MM.1S (cell line): ENCODE measurements around the gene COL8A2.

ENCODE experiments used
- DNase-seq: peaks from one replicate; pipeline ENCODE4 v3.0.0-alpha.2; 2015
- H2AFZ ChIP-seq: fragments of 300-600 bp; sonication (generic); 2 replicates; pipeline ENCODE4 v1.6.0; 2016; ENCODE audit warnings: antibody characterized with exemption, low read length
- H3F3A ChIP-seq: fragments of 300-600 bp; sonication (generic); 2 replicates; pipeline ENCODE4 v1.6.1; 2016; ENCODE audit warnings: mild to moderate bottlenecking, antibody characterized with exemption, low read length, moderate library complexity, mixed read lengths; ENCODE audit not compliant: insufficient read depth
- H3K27ac ChIP-seq: fragments of 300-600 bp; sonication (generic); 2 replicates; pipeline ENCODE4 v1.5.1; 2016; ENCODE audit warnings: mild to moderate bottlenecking, low read length
- H3K27me3 ChIP-seq: fragments of 300-600 bp; sonication (generic); replicated peaks from 2 replicates; pipeline ENCODE4 v1.6.0; 2016; ENCODE audit warnings: low read length; ENCODE audit not compliant: insufficient read depth
- H3K36me3 ChIP-seq: fragments of 300-600 bp; sonication (generic); replicated peaks from 2 replicates; pipeline ENCODE4 v1.6.1; 2016; ENCODE audit warnings: mild to moderate bottlenecking, low read length, mixed read lengths; ENCODE audit not compliant: insufficient read depth
- H3K4me1 ChIP-seq: fragments of 300-600 bp; sonication (generic); 2 replicates; pipeline ENCODE4 v1.6.1; 2016; ENCODE audit warnings: low read length, mixed read lengths
- H3K4me2 ChIP-seq: fragments of 300-600 bp; sonication (generic); 2 replicates; pipeline ENCODE4 v1.6.0; 2016; ENCODE audit warnings: low read depth, low read length
- H3K4me3 ChIP-seq: fragments of 300-600 bp; sonication (generic); 2 replicates; pipeline ENCODE4 v1.5.1; 2016; ENCODE audit warnings: low read length, mixed read lengths
- H3K79me2 ChIP-seq: fragments of 300-600 bp; sonication (generic); 2 replicates; pipeline ENCODE4 v1.6.1; 2016; ENCODE audit warnings: mixed run types, low read length, mixed read lengths
- H3K9ac ChIP-seq: fragments of 300-600 bp; sonication (generic); 2 replicates; pipeline ENCODE4 v1.6.1; 2016; ENCODE audit warnings: low read length, mixed read lengths
- H3K9me2 ChIP-seq: fragments of 300-600 bp; sonication (generic); replicated peaks from 2 replicates; pipeline ENCODE4 v1.6.1; 2016; ENCODE audit warnings: mild to moderate bottlenecking, low read length, mixed read lengths; ENCODE audit not compliant: insufficient read depth
- H3K9me3 ChIP-seq: fragments of 300-600 bp; sonication (generic); replicated peaks from 2 replicates; pipeline ENCODE4 v1.6.1; 2016; ENCODE audit warnings: mild to moderate bottlenecking, low read length, mixed read lengths; ENCODE audit not compliant: insufficient read depth
- H4K20me1 ChIP-seq: fragments of 300-600 bp; sonication (generic); 2 replicates; pipeline ENCODE4 v1.6.1; 2016; ENCODE audit warnings: mild to moderate bottlenecking, low read length, moderate library complexity, mixed read lengths; ENCODE audit not compliant: insufficient read depth
- CTCF ChIP-seq: fragments of 300-600 bp; sonication (generic); IDR thresholded peaks from 2 replicates; pipeline ENCODE4 v1.5.1; 2016; ENCODE audit warnings: antibody characterized with exemption, low read length, mixed read lengths
- EZH2 ChIP-seq: fragments of 300-600 bp; sonication (generic); optimal IDR thresholded peaks from 2 replicates; pipeline ENCODE3; 2017; ENCODE audit warnings: low read depth, mild to moderate bottlenecking, antibody characterized with exemption, low read length, mixed read lengths
- EZH2phosphoT487 ChIP-seq: fragments of 300-600 bp; sonication (generic); IDR thresholded peaks from 2 replicates; pipeline ENCODE4 v1.6.1; 2018; ENCODE audit warnings: antibody characterized with exemption, low read length

COL8A2 gene

DNA sequence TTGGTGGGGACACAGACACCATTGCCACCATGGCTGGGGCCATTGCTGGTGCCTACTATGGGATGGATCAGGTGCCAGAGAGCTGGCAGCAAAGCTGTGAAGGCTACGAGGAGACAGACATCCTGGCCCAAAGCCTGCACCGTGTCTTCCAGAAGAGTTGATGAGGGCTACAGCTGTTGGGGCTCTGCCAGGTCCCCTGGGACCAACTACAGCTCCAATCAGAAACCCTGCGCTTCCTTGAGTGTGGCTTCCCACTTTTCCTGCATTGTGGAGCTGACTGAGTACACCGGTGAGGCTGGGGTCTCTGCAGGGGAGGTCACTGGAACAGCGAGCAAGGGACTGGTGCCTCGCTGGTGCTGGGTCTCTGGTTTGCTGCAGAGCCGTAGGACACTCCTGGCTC is 31.8 kb downstream of the COL8A2 start:
- Histone ChIP-seq H4K20me1 (no peaks in the 10 kb centered on the region), H3K9me2 (no peaks in the 10 kb centered on the region), H3K4me3 (no peak overlapping the region), H3K4me1 (0 out of 2 replicates have a peak, but pooled peaks cover 5% of the 10 kb centered on the region), H3K4me2 (no peak overlapping the region), H3K27me3 (no peaks in the 10 kb centered on the region), H3K9me3 (no peaks in the 10 kb centered on the region), H3K36me3 (no peaks in the 10 kb centered on the region), H2AFZ (no peak overlapping the region), H3K27ac (no peak overlapping the region), H3F3A (no peaks in the 10 kb centered on the region; the same call in 1 of the 2 replicates), H3K9ac (no peak overlapping the region), H3K79me2 (peaks cover 32% of the 10 kb centered on the region)
- TF ChIP-seq EZH2phosphoT487 (no peak), CTCF (no peak), EZH2 (no peak)
- DNase-seq: no peak

DNA sequence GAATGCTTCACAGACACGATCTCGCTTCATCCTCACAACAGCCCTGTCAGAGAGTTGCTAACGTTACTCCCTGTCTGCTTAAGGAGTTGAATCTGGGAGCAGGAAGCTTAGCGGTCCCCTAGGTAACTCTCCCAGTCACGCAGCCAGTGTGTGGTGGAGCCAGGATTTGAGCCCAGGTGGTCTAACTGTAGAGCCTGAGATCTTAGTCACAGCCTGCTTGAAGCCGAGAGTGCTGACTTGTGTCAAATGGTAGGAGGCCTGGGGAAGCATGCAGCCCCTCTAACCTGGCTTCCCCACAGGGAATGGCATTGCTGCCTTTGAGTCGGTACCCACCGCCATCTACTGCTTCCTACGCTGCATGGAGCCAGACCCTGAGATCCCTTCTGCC is 32.2 kb downstream of the COL8A2 start:
- Histone ChIP-seq H2AFZ (no peak overlapping the region), H3K79me2 (peaks cover 32% of the 10 kb centered on the region), H3K4me2 (no peak overlapping the region), H3K27me3 (no peaks in the 10 kb centered on the region), H3K27ac (no peak overlapping the region), H4K20me1 (no peaks in the 10 kb centered on the region), H3K4me1 (0 out of 2 replicates have a peak, but pooled peaks cover 5% of the 10 kb centered on the region), H3K4me3 (no peak overlapping the region), H3F3A (no peaks in the 10 kb centered on the region; the same call in 1 of the 2 replicates), H3K9ac (no peak overlapping the region), H3K9me3 (no peaks in the 10 kb centered on the region), H3K9me2 (no peaks in the 10 kb centered on the region), H3K36me3 (no peaks in the 10 kb centered on the region)
- TF ChIP-seq EZH2: no peak
- TF ChIP-seq CTCF: no peak
- TF ChIP-seq EZH2phosphoT487: no peak
- no peak for DNase-seq

GRCh38 chr1:36092166-36092797 is 32.7 kb downstream of the COL8A2 start:
- Histone ChIP-seq H3K4me3 (no peak overlapping the region), H3K27ac (no peak overlapping the region), H2AFZ (no peak overlapping the region), H3K27me3 (no peaks in the 10 kb centered on the region), H3K9me3 (no peaks in the 10 kb centered on the region), H3K9ac (no peak overlapping the region), H3K9me2 (no peaks in the 10 kb centered on the region), H3K79me2 (peaks cover 32% of the 10 kb centered on the region), H3K4me2 (no peak overlapping the region), H3F3A (no peaks in the 10 kb centered on the region; the same call in 1 of the 2 replicates), H3K4me1 (0 out of 2 replicates have a peak, but pooled peaks cover 5% of the 10 kb centered on the region), H3K36me3 (no peaks in the 10 kb centered on the region), H4K20me1 (no peaks in the 10 kb centered on the region)
- TF ChIP-seq EZH2phosphoT487: no peak
- no peak for TF ChIP-seq EZH2
- no peak for TF ChIP-seq CTCF
- no peak for DNase-seq
